Retina (tissue), 1 donor: ENCODE measurements around the gene IQCB1.
"Not testable (repeated sequence)": the region's sequence is repeated elsewhere in the genome, so short reads cannot be mapped to it uniquely, and the experiment has no call there.

Experiments
- DNase-seq: peaks from one replicate; pipeline ENCODE4 v3.0.0-alpha.2; 2016

The IQCB1 gene, protein sequence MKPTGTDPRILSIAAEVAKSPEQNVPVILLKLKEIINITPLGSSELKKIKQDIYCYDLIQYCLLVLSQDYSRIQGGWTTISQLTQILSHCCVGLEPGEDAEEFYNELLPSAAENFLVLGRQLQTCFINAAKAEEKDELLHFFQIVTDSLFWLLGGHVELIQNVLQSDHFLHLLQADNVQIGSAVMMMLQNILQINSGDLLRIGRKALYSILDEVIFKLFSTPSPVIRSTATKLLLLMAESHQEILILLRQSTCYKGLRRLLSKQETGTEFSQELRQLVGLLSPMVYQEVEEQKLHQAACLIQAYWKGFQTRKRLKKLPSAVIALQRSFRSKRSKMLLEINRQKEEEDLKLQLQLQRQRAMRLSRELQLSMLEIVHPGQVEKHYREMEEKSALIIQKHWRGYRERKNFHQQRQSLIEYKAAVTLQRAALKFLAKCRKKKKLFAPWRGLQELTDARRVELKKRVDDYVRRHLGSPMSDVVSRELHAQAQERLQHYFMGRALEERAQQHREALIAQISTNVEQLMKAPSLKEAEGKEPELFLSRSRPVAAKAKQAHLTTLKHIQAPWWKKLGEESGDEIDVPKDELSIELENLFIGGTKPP

DNA sequence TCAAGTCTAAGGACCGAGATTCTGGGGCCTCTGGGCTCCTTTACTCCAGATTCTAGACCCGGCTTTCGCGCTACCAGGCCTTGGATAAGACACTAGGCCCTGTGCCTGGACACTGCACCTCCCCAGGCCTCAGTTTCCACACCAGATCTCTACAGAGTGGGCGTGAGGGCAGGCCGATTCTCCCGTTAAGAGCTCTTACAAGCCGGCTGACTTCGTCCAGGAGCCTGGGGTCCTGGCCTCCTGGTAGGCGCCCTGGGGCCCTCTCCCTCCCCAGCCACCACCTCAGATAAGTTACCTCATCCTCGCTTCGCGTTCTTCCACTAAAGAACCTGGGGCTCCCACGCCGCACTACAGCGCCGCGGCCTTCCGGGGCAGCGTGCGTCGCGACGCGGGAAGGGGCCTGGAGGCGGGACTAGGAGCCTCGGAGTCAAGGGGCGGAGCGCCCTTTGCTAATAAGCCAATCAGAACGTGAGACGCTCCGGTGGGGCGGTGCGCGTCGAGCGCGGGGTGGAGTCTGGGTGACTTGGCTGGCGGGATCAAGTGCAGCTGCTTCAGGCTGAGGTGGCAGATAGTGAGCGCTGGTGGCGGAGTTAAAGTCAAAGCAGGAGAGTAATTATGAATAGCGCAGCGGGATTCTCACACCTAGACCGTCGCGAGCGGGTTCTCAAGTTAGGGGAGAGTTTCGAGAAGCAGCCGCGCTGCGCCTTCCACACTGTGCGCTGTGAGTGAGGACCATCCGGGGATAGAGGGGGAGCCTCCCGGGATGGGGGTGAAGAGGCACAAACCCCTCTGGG lies at the start of gene IQCB1, which contains the start of gene EAF2:
IQCB1 (minus strand) TSS at position 390 of the 794 bp plus-strand sequence. CDS start 6,100 bp downstream, outside the sequence.
EAF2 (plus strand) TSS at position 539 of the 794 bp plus-strand sequence; CDS start at position 616, 77 bp downstream.
- DNase-seq = peak; percentile 97

DNA sequence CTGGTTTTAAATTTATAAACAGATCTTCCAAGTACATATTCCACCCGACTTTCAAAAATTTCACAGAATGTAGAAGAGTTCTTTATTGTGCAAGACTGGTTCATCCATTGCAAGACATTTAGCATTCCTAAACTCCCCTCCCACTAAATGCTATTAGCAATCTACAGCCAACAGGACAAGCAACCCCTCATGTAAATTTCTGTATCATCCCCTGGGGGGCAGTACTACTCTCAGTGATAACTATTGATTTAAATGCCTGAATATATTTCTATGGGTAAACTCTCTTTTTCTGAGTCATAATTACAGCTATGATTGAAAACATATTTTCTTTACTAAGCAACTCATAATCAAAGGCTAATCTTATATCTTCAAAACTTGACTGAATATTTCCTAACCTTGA lies 48.6 kb upstream of the IQCB1 start:
- no peak for DNase-seq

DNA sequence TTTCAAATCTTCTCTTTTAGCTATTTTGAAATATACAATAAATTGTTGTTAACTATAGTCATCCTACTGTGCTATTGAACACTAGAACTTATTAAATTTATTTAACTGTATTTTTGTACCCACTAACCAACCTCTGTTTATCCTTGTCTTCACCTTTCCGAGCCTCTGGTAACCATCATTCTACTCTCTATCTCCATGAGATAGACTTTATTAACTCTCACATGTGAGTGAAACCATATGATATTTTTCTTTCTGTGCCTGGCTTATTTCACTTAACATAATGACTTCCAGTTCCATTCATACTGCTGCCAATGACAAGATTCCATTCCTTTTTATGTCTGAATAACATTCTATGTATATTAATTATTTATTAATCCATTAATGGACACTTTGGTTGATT lies 43.6 kb upstream of the IQCB1 start:
- DNase-seq = no peak

DNA sequence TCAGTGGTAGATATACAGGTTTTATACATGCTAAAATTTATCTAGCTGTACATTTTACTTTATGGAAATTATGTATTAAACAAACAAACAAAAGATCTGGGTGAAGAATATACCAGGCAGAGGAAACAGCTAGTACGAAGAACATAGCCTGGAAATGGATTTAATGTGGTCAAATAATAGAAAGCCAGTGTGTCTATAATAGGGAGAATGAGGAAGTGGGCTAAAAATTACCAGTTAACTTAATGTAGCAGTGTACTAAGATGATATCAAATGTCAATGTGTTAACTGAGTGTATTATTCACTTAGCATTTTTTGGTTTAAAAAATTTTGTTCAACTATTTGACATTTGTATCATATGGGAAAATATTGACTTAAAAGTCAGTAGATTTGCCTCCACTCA lies 36.6 kb upstream of the IQCB1 start:
- DNase-seq = no peak

DNA sequence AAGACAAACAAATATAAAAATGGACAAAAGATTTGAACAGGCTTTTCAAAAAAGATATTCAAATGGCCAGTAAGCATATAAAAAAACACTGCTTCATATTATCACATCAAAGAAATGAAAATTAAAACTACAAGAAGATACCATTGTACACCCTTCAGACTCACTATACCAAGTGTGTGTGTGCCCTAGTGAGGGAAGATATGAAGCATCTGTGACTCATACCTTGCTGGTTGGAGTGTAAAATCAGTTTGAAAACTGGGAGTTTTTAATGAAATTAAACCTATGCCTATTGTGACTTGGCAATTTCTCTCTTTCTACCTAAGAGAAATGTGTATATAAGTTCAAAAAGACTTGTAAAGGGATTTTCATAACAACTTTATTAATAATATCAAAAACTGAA lies 35.9 kb upstream of the IQCB1 start:
- no peak for DNase-seq

DNA sequence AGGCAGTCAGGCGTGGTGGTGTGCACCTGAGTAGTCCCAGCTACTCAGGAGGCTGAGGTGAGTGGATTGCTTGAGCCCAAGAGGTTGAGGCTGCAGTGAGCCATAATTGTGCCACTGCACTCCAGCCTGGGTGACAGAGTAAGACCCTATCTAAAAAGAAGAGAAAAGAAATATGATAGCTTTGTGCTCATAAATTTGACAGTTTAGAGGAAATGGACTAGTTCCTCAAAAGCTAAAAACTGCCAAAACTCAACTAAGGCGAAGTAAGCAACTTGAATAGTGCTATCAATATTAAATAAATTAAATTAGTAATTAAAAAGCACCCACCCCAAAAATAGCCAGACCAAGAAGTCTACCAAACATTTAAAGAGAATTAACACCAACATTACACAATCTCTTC lies 34.9 kb upstream of the IQCB1 start:
- DNase-seq = no peak

DNA sequence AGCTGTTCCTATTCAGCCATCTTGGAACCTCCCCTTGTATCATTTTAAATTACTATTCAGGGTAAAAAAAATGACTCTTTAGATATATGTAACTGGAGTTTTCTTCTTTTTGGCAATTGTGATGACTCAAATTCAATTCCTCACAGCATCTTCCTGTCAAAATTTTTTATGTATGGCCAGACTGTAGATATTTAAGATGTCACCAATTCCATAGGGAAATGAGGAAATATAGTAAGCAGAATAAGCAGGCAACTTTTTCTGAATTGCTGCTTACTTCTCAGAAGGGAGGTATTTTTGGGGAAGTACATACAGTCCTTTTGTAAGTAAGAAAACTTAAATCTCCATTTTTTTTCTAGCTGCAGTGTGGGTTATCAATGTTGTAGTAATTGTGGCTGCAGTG lies 28.9 kb upstream of the IQCB1 start:
- DNase-seq = no peak

DNA sequence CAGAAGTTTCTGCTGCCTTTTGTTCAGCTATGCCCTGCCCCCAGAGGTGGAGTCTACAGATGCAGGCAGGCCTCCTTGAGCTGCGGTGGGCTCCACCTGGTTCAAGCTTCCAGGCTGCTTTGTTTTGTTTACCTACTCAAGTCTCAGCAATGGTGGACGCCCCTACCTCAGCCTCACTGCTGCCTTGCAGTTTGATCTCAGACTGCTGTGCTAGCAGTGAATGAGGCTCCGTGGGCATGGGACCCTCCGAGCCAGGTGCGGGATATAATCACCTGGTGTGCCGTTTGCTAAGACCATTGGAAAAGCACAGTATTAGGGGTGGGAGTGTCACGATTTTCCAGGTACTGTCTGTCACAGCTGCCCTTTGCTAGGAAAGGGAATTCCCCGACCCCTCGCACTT lies 28.4 kb upstream of the IQCB1 start:
- DNase-seq = not testable (repeated sequence)

DNA sequence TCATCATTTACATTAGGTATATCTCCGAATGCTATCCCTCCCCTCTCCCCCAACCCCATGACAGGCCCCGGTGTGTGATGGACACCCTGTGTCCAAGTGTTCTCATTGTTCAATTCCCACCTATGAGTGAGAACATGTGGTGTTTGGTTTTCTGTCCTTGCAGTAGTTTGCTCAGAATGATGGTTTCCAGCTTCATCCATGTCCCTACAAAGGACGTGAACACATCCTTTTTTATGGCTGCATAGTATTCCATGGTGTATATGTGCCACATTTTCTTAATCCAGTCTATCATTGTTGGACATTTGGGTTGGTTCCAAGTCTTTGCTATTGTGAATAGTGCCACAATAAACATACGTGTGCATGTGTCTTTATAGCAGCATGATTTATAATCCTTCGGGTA lies 22.9 kb upstream of the IQCB1 start:
- DNase-seq = not testable (repeated sequence)

DNA sequence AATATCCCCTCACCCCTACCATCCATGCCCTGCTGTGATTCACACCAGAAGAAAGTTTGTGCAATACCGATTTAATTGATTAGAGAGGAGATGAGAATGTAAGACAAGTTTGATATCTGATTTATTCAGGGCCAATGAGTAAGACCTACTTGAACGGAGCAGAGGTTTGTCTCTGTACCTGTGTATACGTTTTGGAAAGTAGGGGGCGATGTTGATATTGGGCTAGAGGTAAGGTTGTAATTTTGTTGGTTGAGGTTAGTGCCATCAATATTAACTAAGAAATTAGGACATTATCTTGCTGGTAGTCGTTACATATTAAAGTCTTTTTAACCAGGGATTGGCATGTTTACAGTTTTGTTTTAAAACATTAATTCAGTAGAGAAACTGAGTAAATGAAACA lies 20.7 kb upstream of the IQCB1 start:
- DNase-seq = no peak

DNA sequence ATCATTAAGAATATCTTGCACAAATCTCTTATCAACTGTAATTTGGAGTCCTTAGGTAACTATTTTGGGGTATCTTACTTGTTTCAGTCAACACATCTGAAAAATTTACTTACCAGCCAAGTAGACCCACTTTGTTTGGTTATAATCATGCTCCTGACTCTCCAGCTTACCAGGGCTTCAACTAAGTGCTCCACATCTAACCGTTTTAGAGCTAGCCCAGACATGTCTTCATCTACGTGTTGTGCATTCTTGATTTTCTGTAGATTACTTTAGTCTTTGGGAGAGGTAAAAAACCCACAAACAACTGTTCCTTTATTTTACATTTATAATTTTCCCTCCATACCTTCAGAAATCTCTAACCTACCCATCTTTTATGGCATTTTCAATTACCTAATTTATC lies 17.4 kb upstream of the IQCB1 start:
- DNase-seq = no peak

DNA sequence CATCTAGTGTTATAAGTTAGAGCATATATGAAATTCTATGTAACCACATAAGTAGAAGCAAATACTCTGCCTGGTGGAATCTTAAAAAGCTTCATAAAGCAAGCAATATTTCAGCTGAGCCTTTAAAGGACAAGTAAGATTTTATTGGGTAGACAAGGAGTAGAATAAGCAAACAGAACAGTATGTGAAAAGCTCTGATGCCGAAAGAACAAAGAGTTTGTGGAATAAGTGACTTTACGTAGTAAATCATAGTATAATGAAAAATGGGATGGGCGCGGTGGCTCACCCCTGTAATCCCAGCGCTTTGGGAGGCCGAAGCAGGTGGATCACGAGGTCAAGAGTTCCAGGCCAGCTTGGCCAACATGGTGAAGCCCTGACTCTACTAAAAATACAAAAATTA lies 10.0 kb upstream of the IQCB1 start:
- DNase-seq = no peak

DNA sequence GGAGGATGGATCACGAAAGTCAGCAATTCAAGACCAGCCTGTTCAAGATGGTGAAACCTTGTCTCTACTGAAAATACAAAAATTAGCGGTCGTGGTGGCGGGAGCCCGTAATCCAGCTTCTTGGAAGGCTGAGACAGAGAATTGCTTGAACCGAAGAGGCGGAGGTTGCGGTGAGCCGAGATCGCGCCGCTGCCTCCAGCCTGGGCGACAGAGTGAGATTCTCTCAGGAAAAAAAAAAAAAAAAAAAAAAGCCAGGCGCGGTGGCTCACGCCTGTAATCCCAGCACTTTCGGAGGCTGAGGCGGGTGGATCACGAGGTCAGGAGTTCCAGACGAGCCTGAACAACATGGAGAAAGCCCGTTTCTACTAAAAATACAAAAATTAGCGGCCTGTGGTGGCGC lies 5.1 kb upstream of the IQCB1 start:
- no peak for DNase-seq

DNA sequence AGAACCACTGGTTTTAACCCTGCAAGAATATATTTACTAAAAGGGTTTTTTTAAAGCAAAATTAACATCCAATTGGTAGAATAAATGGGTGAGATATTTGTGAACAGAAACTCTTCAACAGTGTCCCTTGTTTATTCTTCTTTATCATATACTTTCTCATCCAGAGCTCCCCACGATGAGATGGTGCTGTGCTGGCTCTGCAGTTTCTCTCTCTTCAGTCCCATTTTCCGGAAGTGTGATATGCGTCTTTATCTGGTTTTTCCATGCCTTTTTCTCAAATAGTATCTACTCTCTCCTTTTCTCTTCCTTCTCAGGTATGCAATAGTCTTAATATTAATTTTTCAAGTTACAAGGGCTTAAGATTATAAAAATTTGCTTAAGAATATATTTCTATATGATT lies 1.6 kb upstream of the IQCB1 start:
- DNase-seq = no peak

DNA sequence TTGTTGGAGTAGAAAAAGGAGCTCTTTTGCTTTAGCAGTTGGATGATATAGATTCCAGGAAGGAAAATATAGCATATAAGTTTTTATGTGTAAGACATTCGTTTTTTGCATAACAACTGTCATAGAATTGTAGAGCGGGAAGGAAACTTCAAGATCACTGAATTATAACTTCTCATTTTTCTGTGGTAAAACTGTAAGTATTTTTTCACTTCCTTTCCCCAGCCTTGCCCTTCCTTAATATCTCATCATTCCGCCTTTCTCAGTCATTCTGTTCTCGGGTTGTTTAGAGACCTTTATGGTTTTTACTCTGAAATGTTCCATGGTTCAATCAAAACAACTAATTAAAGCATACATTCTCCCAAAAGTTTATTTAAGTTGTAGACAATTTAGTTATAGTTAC lies 1.2 kb upstream of the IQCB1 start:
- DNase-seq = no peak

DNA sequence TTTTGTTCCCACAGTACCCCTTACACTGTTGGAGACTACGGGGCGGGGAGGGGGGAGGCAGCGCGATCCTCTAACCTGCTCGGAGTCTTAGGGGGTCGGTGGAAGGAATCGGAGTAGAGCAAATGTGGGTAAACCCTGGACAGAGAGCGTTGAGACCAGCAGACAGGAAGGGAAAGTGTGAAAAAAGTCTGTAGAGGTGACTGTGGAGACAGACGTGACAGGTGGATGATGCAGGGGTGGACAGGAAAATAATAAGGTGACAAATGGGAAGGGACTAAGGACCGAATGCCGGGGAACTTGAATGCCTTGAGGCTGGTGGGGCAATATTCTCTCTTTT lies 573 bp upstream of the IQCB1 start:
- no peak for DNase-seq

DNA sequence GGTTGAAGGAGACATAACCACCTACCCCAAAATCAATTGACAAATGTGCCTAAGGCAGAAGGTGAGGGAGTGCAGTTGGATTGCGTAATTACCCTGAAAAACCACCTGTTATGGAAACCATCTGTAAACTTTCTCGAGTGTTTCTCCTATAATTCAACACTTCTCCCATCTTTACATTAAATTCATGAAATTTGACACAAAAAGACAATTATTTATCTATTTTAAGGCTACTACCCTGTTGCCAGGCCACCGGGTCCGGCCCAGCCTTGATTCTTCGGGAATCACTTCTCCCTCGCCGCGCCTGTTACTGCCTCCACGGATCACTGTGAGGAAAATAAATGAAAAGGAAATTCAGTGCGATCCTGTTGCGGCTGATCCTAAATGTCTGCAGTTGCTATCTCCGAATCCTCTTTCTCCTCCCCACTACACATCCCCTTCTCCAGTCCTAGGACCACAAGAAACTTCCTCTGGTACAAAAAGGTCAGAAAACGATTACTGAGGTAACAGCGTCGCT lies 646 bp downstream of the IQCB1 start:
- no peak for DNase-seq

DNA sequence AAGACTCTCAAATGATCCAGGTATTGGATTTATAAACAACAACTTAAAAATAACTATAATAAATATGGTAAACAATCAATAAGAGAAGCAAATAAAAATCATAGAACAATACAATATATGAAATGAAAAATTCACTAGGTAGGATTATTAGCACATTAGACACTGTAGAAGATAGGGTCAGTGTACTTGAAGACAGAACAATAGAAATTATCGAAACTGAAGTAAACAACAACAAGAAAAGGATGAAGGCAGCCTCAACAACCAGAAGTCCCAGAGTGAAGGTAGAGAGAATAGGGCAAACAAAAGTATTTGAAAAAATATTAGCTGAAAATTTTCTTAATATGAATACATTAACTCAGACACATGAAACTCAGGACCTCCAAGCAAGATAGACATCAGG lies 11.9 kb downstream of the IQCB1 start:
- DNase-seq = no peak

DNA sequence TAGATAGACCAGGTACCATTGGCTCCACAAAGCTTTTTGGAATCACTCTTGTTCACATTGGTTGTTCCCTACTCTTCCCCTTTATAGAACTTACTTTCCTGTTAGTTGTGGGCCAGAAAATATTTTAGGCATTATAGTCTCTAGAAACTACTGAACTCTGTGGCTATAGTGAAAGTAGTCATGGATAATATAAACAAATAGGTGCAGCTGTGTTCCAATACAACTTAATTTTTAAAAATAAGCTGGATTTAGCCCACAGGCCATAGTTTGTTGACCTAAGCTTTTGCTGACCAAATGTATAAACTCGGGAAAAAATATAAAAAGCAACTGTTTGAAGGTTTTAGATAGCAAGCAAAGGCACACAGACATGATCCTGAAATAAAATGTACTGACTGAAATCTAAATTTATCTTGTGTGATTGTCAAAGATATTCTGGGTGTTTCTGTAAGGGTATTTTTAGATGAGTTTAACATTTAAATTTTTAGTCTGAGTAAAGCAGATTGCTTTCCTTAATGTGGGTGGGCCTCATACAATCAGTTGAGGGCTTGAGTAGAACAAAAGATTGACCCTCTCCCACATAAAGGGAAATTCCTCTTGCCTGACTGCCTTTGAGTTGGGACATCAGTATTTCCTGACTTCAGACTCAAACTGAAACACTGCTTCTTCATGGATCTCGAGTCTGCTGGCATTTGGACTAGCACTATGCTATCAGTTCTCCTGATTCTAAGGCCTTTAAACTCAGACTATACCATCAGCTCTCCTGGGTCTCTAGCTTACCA lies 13.2 kb downstream of the IQCB1 start:
- DNase-seq = no peak

DNA sequence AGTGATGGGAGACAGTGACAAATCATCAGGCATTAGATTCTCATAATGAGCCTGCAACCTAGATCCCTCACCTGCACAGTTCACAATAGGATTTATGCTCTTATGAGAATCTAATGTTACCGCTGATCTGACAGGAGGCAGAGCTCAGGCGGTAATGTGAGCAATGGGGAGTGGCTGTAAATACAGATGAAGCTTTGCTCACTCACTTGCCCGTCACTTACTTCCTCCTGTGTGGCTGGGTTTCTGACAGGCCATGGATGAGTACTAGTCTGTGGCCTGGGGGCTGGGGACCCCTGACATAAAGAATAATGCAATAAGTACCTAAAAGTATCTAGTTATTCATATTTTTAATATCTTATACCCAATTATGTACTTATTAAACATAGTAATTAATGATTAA lies 15.6 kb downstream of the IQCB1 start:
- DNase-seq = no peak

DNA sequence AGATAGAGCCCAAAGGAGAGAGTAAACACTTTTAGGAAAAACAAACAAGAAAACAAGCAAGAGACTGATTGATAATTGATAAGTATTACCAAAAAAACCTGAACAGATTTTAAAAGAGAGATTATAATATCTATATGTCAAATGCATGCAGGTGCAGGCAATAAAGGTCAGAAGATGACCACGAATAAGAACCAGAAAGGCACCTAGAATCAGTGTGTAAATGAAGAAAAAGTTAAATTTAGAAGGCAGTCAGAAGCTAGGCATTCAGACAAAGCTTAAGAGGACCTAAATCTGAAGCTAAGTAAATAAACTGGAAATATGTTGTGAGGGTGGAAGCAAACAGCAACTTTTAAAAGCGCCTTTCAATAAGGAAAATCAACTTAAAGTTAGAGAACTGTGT lies 16.3 kb downstream of the IQCB1 start:
- DNase-seq = no peak

DNA sequence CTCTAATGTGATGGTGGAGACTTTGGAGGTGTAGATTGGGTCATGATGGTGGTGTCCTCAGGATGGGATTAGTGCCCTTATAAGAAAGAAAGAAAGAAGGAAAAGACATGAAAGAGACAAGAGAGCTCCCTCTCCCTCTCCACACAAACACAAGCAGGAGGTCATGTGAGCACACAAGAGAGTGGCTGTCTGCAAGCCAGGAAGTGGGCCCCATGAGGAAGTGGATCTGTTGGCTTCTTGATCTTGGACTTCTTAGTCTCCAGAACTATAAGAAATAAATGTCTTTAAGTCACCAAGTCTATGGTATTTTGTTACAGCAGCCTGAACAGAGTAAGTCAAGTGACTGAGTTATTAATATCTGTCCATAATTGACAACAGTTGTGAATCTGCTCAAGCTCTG lies 17.1 kb downstream of the IQCB1 start:
- DNase-seq = no peak

DNA sequence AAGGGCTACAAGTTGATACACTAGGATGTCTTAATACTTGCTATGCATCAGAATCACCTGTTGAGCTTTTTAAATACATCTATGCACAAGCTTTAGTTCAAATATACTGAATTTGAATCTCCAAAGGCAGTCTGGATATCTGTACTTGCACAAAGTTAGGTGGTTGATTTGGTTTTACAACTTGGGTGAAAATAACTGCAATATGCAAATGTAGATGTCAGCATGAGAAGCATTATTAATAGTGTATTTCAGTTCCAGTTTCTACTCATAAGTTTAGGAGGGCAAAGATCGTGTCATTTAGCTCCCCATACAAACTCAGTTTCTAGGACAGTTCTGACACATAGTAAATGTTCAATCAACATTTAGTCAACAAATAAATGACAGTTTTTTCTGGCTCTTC lies 25.6 kb downstream of the IQCB1 start:
- no peak for DNase-seq
